ENCODE results near the gene TMEM200B. TPM values are rescaled to one million over a fixed set of nuclear protein-coding genes. Genes with fewer than 3 reads are reported as not detected.

Gene TMEM200B
- total and polyA plus RNA-seq, 2 donors = 0.57 to 2.5 TPM

DNA sequence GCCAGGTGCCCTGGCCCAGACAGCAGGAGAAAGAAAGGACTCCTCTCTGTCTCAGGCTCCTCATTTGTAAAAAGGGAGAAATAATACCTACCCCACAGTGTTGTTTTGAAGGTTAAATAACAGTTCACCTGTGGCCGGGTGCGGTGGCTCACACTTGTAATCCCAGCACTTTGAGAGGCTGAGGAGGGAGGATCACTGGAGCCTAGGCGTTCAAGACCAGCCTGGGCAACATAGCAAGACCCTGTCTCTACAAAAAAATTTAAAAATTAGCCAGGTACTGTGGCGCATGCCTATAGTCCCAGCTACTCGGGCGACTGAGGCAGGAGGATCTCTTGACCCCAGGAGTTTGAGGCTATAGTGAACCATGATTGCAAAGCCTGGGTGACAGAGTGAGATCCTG is 2.5 kb upstream of the TMEM200B start:
- peaks cover 8 to 15% of the 10 kb centered on the region in 2 donors for H3K4me1 ChIP-seq (ENCODE audit: control insufficient read depth in 2 of 2, insufficient read depth in 2 of 2, low read length in 2 of 2)
- no peak overlapping the region for H3K4me3 ChIP-seq (ENCODE audit: low read length in 2 of 2)
- H3K27me3 ChIP-seq (ENCODE audit: control insufficient read depth in 2 of 2, insufficient read depth in 1 of 2, low read length in 1 of 2) = peaks cover 47 to 75% of the 10 kb centered on the region in 2 donors
- H3K36me3 ChIP-seq (ENCODE audit: control insufficient read depth in 2 of 2, insufficient read depth in 2 of 2, low read length in 1 of 2) = no peaks in the 10 kb centered on the region
- WGBS = 98% methylated on average over 6 of the region's 6 CpGs
- peaks cover 1 to 9% of the 10 kb centered on the region in 2 donors for H3K9me3 ChIP-seq (ENCODE audit: control insufficient read depth in 2 of 2, insufficient read depth in 1 of 2, low read length in 1 of 2)
- H3K27ac ChIP-seq (ENCODE audit: low read depth in 1 of 2, low read length in 1 of 2) = no peak overlapping the region
- no peak for DNase-seq (ENCODE audit: low read depth in 6 of 9, low spot score in 9 of 9)

DNA sequence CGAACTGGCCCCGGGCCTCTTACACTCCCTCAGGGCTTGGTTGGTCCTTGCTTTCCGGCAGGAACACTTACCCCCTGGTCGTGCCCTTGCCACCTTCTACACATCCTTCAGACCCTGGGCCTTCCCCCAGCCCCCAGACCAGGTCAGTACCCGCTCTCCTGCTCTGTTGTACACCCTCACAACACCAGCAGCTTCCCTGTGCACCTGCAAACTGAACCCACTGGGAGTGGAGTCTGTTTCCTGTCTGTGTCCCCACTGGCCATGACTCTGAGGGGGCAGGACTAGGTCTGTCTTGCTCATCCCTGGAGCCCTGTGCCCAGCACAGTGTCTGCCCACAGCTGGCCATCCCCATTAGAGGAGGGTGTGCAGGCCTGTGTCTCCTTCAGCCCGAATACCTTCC is 2.1 kb upstream of the TMEM200B start:
- Histone ChIP-seq H3K27ac (ENCODE audit: low read depth in 1 of 2, low read length in 1 of 2) (no peak overlapping the region), H3K9me3 (ENCODE audit: control insufficient read depth in 2 of 2, insufficient read depth in 1 of 2, low read length in 1 of 2) (peaks cover 3 to 9% of the 10 kb centered on the region in 2 donors), H3K36me3 (ENCODE audit: control insufficient read depth in 2 of 2, insufficient read depth in 2 of 2, low read length in 1 of 2) (no peaks in the 10 kb centered on the region), H3K4me1 (ENCODE audit: control insufficient read depth in 2 of 2, insufficient read depth in 2 of 2, low read length in 2 of 2) (peaks cover 8 to 15% of the 10 kb centered on the region in 2 donors), H3K4me3 (ENCODE audit: low read length in 2 of 2) (no peak overlapping the region), H3K27me3 (ENCODE audit: control insufficient read depth in 2 of 2, insufficient read depth in 1 of 2, low read length in 1 of 2) (peaks cover 51 to 79% of the 10 kb centered on the region in 2 donors)
- DNase-seq (ENCODE audit: low read depth in 6 of 9, low spot score in 9 of 9) = no peak
- WGBS = 95% methylated on average over 6 of the region's 6 CpGs

DNA sequence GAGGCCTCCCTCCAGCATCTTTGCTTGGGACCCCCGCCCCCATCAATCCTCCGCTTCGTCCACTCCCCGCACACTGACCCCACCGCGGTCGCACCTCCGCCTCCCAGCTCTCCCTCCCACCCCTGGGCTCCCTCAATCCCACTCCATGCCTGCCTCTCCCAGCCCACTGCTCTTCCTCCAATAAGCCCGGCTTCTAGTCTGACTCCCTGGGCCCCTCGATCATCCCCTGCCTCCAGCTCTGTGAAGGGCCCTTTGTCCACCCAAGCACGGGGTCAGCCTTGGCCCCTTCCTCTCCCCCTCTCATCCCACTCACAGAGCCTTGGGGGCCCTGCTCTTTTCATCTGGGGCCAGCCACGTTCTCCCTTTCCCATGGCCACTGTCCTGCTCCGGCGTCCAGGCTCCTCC is 1.5 kb upstream of the TMEM200B start:
- 78% methylated on average over 14 of the region's 14 CpGs for WGBS
- Histone ChIP-seq H3K36me3 (ENCODE audit: control insufficient read depth in 2 of 2, insufficient read depth in 2 of 2, low read length in 1 of 2) (no peaks in the 10 kb centered on the region), H3K27me3 (ENCODE audit: control insufficient read depth in 2 of 2, insufficient read depth in 1 of 2, low read length in 1 of 2) (peaks cover 55 to 84% of the 10 kb centered on the region in 2 donors), H3K27ac (ENCODE audit: low read depth in 1 of 2, low read length in 1 of 2) (peak overlapping the region in 1 of 2 donors; percentile 17), H3K9me3 (ENCODE audit: control insufficient read depth in 2 of 2, insufficient read depth in 1 of 2, low read length in 1 of 2) (peaks cover 3 to 9% of the 10 kb centered on the region in 2 donors), H3K4me1 (ENCODE audit: control insufficient read depth in 2 of 2, insufficient read depth in 2 of 2, low read length in 2 of 2) (peaks cover 8 to 15% of the 10 kb centered on the region in 2 donors), H3K4me3 (ENCODE audit: low read length in 2 of 2) (no peak overlapping the region)
- DNase-seq (ENCODE audit: low read depth in 6 of 9, low spot score in 9 of 9) = no peak

DNA sequence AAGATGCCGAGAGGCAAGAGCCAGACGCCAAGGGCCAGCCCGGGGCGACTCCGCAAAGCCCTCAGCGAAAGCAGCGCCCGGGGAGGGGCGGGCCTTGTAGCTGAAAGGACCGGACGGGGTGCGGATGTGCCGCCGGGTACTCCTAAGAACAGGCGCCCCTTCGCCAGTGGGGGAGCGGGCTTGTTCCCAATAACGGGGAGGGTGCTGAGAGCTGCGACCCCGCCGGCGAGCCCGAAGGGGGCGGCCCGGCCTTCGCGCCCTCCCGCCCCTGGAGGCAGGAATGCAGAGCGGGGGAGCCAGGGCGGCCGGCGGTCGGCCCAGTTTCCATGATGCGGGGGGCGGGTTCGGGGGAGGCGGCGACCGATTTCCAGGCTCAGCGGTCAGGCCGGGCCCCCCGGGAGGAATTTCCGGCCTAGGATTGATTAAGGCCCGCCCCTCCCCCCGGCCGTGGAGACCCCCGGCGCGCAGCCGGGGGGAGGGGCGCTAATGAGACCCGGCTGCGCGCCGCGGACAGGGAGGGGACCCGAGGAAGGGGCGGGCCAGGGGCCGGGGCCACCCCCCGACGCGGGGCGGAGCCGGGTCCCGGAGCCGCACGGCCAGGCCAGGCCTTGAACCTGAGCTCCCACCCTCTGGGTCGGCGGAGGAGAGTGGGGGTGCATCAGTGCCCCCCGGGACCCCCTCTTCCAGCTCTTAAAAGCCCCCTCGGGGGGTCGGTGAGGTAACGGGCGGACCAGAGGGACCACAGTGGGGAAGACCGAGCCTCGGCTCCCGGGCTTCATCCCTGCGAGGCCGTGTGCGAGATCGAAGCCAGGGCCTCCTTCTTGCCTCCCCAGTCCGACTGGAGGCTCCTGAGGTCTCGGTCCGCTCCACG is 898 bp upstream of the TMEM200B start:
- no peaks in the 10 kb centered on the region for H3K36me3 ChIP-seq (ENCODE audit: control insufficient read depth in 2 of 2, insufficient read depth in 2 of 2, low read length in 1 of 2)
- peak overlapping the region; percentile 33 to 70 for H3K27ac ChIP-seq (ENCODE audit: low read depth in 1 of 2, low read length in 1 of 2)
- peak in 2 of 9 donors; percentile 17 to 45 for DNase-seq (ENCODE audit: low read depth in 6 of 9, low spot score in 9 of 9)
- peaks cover 3 to 9% of the 10 kb centered on the region in 2 donors for H3K9me3 ChIP-seq (ENCODE audit: control insufficient read depth in 2 of 2, insufficient read depth in 1 of 2, low read length in 1 of 2)
- WGBS = 7% methylated on average over 85 of the region's 85 CpGs
- peaks cover 8 to 15% of the 10 kb centered on the region in 2 donors for H3K4me1 ChIP-seq (ENCODE audit: control insufficient read depth in 2 of 2, insufficient read depth in 2 of 2, low read length in 2 of 2)
- H3K4me3 ChIP-seq (ENCODE audit: low read length in 2 of 2) = peak overlapping the region; percentile 24 to 49
- H3K27me3 ChIP-seq (ENCODE audit: control insufficient read depth in 2 of 2, insufficient read depth in 1 of 2, low read length in 1 of 2) = peaks cover 58 to 84% of the 10 kb centered on the region in 2 donors

DNA sequence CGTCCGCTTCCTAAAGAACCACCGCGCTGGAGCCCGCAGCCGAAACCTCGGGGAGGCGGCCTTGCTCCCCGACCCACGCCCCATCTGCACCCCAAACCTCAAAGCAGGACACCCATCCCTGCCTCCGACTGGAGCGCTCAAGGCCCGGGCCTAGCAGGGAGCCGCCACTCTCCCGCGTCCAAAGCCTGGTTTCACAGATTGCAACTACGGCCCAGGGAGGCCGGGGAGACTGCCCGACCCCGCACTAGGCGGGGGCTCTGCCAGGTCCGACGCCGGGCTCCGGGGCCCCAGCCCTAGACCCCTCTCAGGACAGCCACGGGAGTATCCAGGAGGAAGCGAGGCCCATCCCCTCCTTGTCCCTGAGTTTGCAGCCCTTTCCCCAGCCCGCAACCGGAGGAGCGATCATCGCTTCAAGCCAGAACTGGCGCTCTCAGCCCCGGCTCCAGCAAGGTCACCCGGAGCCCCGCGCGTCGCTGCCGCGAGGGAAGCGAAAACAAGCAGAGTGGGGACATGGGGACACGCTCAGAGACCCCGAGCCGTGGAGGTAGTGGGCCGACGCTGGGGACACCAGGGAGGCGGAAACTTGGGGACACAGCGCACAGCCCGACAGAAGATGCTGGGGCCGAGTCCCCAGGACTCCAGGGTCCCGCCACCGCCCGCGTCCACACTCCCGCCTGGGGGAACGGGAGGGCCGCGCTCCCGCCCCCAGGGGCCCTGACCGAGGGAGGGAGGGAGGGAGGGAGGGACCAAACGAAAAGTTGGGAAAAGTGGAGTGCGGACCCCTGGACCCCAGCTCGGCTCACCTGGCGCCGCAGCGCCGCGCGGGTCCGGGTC is 433 bp downstream of the TMEM200B start:
- Histone ChIP-seq H3K9me3 (ENCODE audit: control insufficient read depth in 2 of 2, insufficient read depth in 1 of 2, low read length in 1 of 2) (peaks cover 3 to 9% of the 10 kb centered on the region in 2 donors), H3K36me3 (ENCODE audit: control insufficient read depth in 2 of 2, insufficient read depth in 2 of 2, low read length in 1 of 2) (peaks cover 7 to 9% of the 10 kb centered on the region in 2 donors), H3K27me3 (ENCODE audit: control insufficient read depth in 2 of 2, insufficient read depth in 1 of 2, low read length in 1 of 2) (peaks cover 56 to 79% of the 10 kb centered on the region in 2 donors), H3K27ac (ENCODE audit: low read depth in 1 of 2, low read length in 1 of 2) (peak overlapping the region; percentile 32 to 69), H3K4me1 (ENCODE audit: control insufficient read depth in 2 of 2, insufficient read depth in 2 of 2, low read length in 2 of 2) (peaks cover 8 to 15% of the 10 kb centered on the region in 2 donors), H3K4me3 (ENCODE audit: low read length in 2 of 2) (peak overlapping the region in 1 of 2 donors; percentile 49)
- peak in 1 of 9 donors; percentile 18 for DNase-seq (ENCODE audit: low read depth in 6 of 9, low spot score in 9 of 9)
- WGBS = 5% methylated on average over 70 of the region's 70 CpGs

DNA sequence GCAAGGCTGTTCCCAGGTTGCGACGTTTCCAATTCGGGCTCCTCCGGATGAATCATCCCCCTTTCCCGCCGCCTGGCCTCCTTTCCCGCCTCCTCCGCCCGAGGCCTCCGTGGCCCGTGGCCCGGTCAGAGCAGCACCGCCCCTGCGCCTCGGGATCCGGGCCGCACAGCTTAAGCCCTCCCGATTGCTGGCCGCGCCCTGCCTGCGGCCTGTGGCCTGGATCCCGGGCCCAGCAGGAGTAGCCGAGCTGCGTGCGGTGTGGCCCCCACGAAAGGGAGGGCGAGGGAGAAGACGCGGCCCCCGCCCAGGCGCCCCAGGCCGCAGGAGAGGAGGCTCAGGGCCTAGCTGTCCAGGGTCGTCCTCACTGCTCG is 1.0 kb downstream of the TMEM200B start:
- peaks cover 9 to 15% of the 10 kb centered on the region in 2 donors for H3K36me3 ChIP-seq (ENCODE audit: control insufficient read depth in 2 of 2, insufficient read depth in 2 of 2, low read length in 1 of 2)
- H3K4me1 ChIP-seq (ENCODE audit: control insufficient read depth in 2 of 2, insufficient read depth in 2 of 2, low read length in 2 of 2) = peaks cover 8 to 15% of the 10 kb centered on the region in 2 donors
- H3K27ac ChIP-seq (ENCODE audit: low read depth in 1 of 2, low read length in 1 of 2) = peak overlapping the region; percentile 32 to 69
- 4% methylated on average over 34 of the region's 34 CpGs for WGBS
- H3K27me3 ChIP-seq (ENCODE audit: control insufficient read depth in 2 of 2, insufficient read depth in 1 of 2, low read length in 1 of 2) = peaks cover 56 to 73% of the 10 kb centered on the region in 2 donors
- H3K9me3 ChIP-seq (ENCODE audit: control insufficient read depth in 2 of 2, insufficient read depth in 1 of 2, low read length in 1 of 2) = peaks cover 3 to 9% of the 10 kb centered on the region in 2 donors
- peak overlapping the region in 1 of 2 donors; percentile 15 for H3K4me3 ChIP-seq (ENCODE audit: low read length in 2 of 2)
- DNase-seq (ENCODE audit: low read depth in 6 of 9, low spot score in 9 of 9) = no peak

DNA sequence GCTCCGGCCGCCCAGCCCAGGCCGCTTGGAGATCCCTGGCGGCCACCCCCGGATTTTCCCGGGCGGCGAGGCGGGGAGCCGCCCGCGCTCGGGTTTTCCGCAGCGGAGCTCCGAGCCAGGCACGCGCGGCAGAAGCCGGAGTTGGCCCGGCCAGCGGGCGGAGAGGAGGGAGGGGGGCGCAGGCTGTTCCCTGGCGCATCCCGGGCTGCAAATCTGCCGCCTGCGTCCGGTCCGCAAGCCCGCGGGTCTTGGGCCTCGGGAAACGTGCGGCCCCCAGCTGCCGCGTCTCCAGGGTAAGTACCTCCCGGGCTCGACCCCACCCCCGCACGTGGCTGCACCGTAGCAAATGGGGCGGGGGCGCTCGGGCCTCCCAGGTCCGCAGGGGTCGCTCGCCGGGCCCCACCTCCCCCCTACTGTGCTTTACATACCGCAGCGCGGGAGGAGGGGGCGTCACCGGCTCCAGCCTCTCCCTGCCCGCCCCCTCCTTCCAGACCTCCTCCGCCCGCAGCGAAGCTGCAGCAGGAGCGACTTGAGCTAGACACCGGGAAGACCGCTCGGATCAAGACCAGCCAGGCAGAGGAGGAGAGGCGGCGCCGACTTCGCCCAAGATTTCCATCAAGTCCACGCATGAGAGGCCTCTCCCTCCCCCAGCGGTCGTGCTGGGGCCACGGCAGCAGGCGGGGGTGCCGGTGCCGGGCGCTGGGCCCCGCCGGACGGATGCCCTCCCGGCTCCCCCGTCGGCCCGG is 1.6 kb downstream of the TMEM200B start:
- Histone ChIP-seq H3K9me3 (ENCODE audit: control insufficient read depth in 2 of 2, insufficient read depth in 1 of 2, low read length in 1 of 2) (peaks cover 3 to 9% of the 10 kb centered on the region in 2 donors), H3K27me3 (ENCODE audit: control insufficient read depth in 2 of 2, insufficient read depth in 1 of 2, low read length in 1 of 2) (peaks cover 56 to 67% of the 10 kb centered on the region in 2 donors), H3K4me3 (ENCODE audit: low read length in 2 of 2) (peak overlapping the region in 1 of 2 donors; percentile 21), H3K4me1 (ENCODE audit: control insufficient read depth in 2 of 2, insufficient read depth in 2 of 2, low read length in 2 of 2) (peaks cover 8 to 15% of the 10 kb centered on the region in 2 donors), H3K36me3 (ENCODE audit: control insufficient read depth in 2 of 2, insufficient read depth in 2 of 2, low read length in 1 of 2) (peaks cover 15 to 21% of the 10 kb centered on the region in 2 donors), H3K27ac (ENCODE audit: low read depth in 1 of 2, low read length in 1 of 2) (no peak overlapping the region)
- no peak for DNase-seq (ENCODE audit: low read depth in 6 of 9, low spot score in 9 of 9)
- WGBS = 3% methylated on average over 81 of the region's 81 CpGs

DNA sequence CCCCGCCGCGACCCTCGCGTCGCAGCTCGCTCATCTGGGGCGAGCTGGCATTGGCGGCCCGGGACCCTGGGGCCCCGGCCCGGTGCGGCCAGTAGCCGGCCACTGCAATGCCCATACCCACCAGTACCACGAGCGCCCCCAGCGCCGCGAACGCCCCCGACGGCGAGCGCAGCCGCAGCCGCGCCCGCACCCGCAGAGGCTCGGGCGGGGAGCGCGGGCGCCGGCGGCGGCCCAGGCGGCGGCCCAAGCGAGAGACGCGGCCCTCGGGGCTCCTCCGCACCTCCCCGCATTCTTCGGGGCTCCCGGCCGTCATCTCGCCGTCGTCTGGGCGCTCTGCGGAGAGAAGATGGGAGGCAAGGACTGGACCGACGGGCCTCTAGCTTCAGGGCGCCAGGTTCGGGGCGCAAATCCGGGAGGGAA is 2.2 kb downstream of the TMEM200B start:
- Histone ChIP-seq H3K27ac (ENCODE audit: low read depth in 1 of 2, low read length in 1 of 2) (no peak overlapping the region), H3K4me1 (ENCODE audit: control insufficient read depth in 2 of 2, insufficient read depth in 2 of 2, low read length in 2 of 2) (peaks cover 8 to 15% of the 10 kb centered on the region in 2 donors), H3K36me3 (ENCODE audit: control insufficient read depth in 2 of 2, insufficient read depth in 2 of 2, low read length in 1 of 2) (peaks cover 19 to 26% of the 10 kb centered on the region in 2 donors), H3K27me3 (ENCODE audit: control insufficient read depth in 2 of 2, insufficient read depth in 1 of 2, low read length in 1 of 2) (peaks cover 56 to 67% of the 10 kb centered on the region in 2 donors), H3K4me3 (ENCODE audit: low read length in 2 of 2) (peak overlapping the region in 1 of 2 donors; percentile 21), H3K9me3 (ENCODE audit: control insufficient read depth in 2 of 2, insufficient read depth in 1 of 2, low read length in 1 of 2) (peaks cover 3 to 9% of the 10 kb centered on the region in 2 donors)
- DNase-seq (ENCODE audit: low read depth in 6 of 9, low spot score in 9 of 9) = no peak
- 3% methylated on average over 59 of the region's 59 CpGs for WGBS

Measured in thymus (tissue), 11 donors.